ENCODE measurements around the gene SLC34A2.

The SLC34A2 gene

DNA sequence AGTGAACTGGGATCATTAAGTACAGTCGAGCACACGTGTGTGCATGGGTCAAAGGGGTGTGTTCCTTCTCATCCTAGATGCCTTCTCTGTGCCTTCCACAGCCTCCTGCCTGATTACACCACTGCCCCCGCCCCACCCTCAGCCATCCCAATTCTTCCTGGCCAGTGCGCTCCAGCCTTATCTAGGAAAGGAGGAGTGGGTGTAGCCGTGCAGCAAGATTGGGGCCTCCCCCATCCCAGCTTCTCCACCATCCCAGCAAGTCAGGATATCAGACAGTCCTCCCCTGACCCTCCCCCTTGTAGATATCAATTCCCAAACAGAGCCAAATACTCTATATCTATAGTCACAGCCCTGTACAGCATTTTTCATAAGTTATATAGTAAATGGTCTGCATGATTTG is 22.3 kb downstream of the SLC34A2 start:
- Histone ChIP-seq H3K36me3 (ENCODE audit: control insufficient read depth, insufficient read depth, low read length) (no peaks in the 10 kb centered on the region), H3K27me3 (replicated peaks; ENCODE audit: control insufficient read depth, insufficient read depth, low read length, poor library complexity, severe bottlenecking) (no peaks in the 10 kb centered on the region), H3K4me1 (ENCODE audit: control insufficient read depth, insufficient read depth, low read length, poor library complexity, severe bottlenecking) (no peaks in the 10 kb centered on the region), H3K27ac (ENCODE audit: insufficient read depth, low read length, poor library complexity, severe bottlenecking) (no peak overlapping the region), H3K9me3 (ENCODE audit: control insufficient read depth, low read length) (no peaks in the 10 kb centered on the region), H3K4me3 (ENCODE audit: insufficient read depth, low read depth, low read length, poor library complexity, severe bottlenecking) (no peak overlapping the region)
- DNase-seq: no peak

DNA sequence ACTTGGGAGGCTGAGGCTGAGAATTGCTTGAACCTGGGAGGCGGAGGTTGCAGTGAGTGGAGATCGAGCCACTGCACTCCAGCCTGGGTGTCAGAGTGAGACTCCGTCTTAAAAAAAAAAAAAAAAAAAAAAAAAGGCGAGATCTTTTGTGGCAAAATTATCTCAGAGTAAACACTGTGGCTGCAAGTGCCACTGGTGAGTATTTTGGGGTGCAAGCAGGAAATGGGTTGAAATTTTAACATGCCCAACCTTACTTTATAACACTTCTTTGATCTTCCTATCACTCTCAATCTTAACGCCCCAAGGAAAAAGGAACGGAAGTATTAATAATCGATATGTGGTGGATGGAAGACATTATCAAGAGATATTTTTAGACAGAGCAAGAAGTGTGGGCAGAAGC is 32.1 kb downstream of the SLC34A2 start:
- no peaks in the 10 kb centered on the region for H3K27me3 ChIP-seq (replicated peaks; ENCODE audit: control insufficient read depth, insufficient read depth, low read length, poor library complexity, severe bottlenecking)
- no peak overlapping the region for H3K4me3 ChIP-seq (ENCODE audit: insufficient read depth, low read depth, low read length, poor library complexity, severe bottlenecking)
- no peaks in the 10 kb centered on the region for H3K9me3 ChIP-seq (ENCODE audit: control insufficient read depth, low read length)
- H3K36me3 ChIP-seq (ENCODE audit: control insufficient read depth, insufficient read depth, low read length): no peaks in the 10 kb centered on the region
- no peak overlapping the region for H3K27ac ChIP-seq (ENCODE audit: insufficient read depth, low read length, poor library complexity, severe bottlenecking)
- no peaks in the 10 kb centered on the region for H3K4me1 ChIP-seq (ENCODE audit: control insufficient read depth, insufficient read depth, low read length, poor library complexity, severe bottlenecking)
- DNase-seq: no peak

DNA sequence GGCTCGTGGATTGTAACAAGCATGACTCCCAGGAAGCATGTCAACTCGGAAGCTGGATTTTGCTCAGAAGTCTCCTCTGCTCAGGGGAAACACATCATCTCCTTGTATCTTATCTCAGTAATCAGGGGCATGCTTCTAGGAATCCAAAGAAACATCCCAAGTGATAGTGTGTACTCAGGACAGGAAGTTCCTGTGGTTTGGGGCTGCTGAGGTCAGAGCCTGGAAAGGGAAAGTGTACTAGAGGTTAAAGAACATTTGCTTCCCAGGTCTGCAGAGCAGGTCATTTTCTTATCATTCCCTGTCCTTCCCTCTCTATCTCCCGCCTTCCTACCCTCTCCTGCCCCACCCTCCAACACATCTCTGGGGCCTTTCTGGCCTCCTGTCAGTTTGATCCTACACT is 38.8 kb downstream of the SLC34A2 start:
- DNase-seq: no peak
- Histone ChIP-seq H3K27me3 (replicated peaks; ENCODE audit: control insufficient read depth, insufficient read depth, low read length, poor library complexity, severe bottlenecking) (no peaks in the 10 kb centered on the region), H3K4me1 (ENCODE audit: control insufficient read depth, insufficient read depth, low read length, poor library complexity, severe bottlenecking) (no peaks in the 10 kb centered on the region)

DNA sequence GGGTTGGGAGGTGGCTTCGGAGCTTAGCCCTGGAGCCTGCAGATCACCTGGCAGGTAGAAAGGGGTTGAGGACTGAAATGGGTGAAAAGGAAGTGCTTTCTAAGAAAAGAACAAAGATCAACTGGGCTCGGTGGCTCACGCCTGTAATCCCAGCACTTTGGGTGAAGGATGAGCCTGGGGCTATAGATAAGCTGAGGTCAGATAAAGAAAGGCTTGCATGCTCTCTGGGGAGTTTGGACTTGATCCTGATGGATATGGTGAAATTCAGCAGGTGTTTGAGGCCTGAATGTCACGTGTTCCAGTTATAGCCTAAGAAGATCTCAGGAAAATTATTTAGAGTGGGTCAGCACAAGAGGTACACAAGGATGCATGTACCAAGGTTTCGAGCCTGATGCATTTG is 40.8 kb downstream of the SLC34A2 start:
- DNase-seq: no peak
- Histone ChIP-seq H3K27me3 (replicated peaks; ENCODE audit: control insufficient read depth, insufficient read depth, low read length, poor library complexity, severe bottlenecking) (no peaks in the 10 kb centered on the region), H3K9me3 (ENCODE audit: control insufficient read depth, low read length) (no peaks in the 10 kb centered on the region), H3K36me3 (ENCODE audit: control insufficient read depth, insufficient read depth, low read length) (no peaks in the 10 kb centered on the region), H3K27ac (ENCODE audit: insufficient read depth, low read length, poor library complexity, severe bottlenecking) (no peak overlapping the region), H3K4me1 (ENCODE audit: control insufficient read depth, insufficient read depth, low read length, poor library complexity, severe bottlenecking) (no peaks in the 10 kb centered on the region), H3K4me3 (ENCODE audit: insufficient read depth, low read depth, low read length, poor library complexity, severe bottlenecking) (no peak overlapping the region)

More for the DNA sequence above, 38.8 kb downstream of the SLC34A2 start:
- no peaks in the 10 kb centered on the region for H3K9me3 ChIP-seq (ENCODE audit: control insufficient read depth, low read length)
- H3K4me3 ChIP-seq (ENCODE audit: insufficient read depth, low read depth, low read length, poor library complexity, severe bottlenecking): no peak overlapping the region
- H3K27ac ChIP-seq (ENCODE audit: insufficient read depth, low read length, poor library complexity, severe bottlenecking): no peak overlapping the region
- H3K36me3 ChIP-seq (ENCODE audit: control insufficient read depth, insufficient read depth, low read length): no peaks in the 10 kb centered on the region

DNA sequence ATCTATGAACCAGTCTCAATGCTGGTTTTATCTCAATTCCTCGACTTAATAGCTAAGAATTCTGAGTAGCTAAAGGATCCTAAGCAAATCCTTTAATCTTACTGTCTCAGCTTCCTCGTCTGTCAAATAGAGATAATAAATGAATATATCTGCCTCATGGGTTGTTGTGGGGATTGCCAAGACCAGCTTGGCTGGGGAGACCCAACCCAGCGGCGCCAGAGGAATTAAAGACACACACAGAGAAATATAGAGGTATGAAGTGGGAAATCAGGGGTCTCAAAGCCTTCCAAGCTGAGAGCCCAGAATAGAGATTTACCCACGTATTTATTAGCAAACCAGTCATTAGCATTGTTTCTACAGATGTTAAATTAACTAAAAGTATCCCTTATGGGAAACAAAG is 41.9 kb downstream of the SLC34A2 start:
- H3K4me1 ChIP-seq (ENCODE audit: control insufficient read depth, insufficient read depth, low read length, poor library complexity, severe bottlenecking): no peaks in the 10 kb centered on the region
- no peak for DNase-seq
- H3K9me3 ChIP-seq (ENCODE audit: control insufficient read depth, low read length): no peaks in the 10 kb centered on the region
- no peaks in the 10 kb centered on the region for H3K27me3 ChIP-seq (replicated peaks; ENCODE audit: control insufficient read depth, insufficient read depth, low read length, poor library complexity, severe bottlenecking)
- H3K4me3 ChIP-seq (ENCODE audit: insufficient read depth, low read depth, low read length, poor library complexity, severe bottlenecking): no peak overlapping the region
- H3K27ac ChIP-seq (ENCODE audit: insufficient read depth, low read length, poor library complexity, severe bottlenecking): no peak overlapping the region
- H3K36me3 ChIP-seq (ENCODE audit: control insufficient read depth, insufficient read depth, low read length): no peaks in the 10 kb centered on the region

DNA sequence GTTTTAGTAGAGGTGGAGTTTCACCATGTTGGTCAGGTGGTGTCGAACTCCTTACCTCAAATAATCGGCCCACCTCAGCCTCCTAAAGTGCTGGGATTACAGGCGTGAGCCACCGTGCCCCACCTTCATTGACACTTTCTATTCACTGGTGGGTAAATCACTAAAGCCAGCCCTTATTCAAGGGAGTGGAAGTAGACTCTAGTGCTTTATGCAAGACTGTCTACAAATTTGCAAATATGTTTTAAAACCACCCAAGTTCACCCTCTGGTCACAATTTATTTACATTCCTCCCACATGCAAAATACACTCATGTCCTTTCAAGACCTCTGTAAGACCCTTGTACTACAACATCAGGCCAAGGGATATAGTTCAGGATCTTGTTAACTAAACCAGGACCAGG is 45.0 kb downstream of the SLC34A2 start:
- Histone ChIP-seq H3K4me3 (ENCODE audit: insufficient read depth, low read depth, low read length, poor library complexity, severe bottlenecking) (no peak overlapping the region), H3K27me3 (replicated peaks; ENCODE audit: control insufficient read depth, insufficient read depth, low read length, poor library complexity, severe bottlenecking) (no peaks in the 10 kb centered on the region), H3K4me1 (ENCODE audit: control insufficient read depth, insufficient read depth, low read length, poor library complexity, severe bottlenecking) (no peaks in the 10 kb centered on the region), H3K9me3 (ENCODE audit: control insufficient read depth, low read length) (no peaks in the 10 kb centered on the region), H3K27ac (ENCODE audit: insufficient read depth, low read length, poor library complexity, severe bottlenecking) (no peak overlapping the region), H3K36me3 (ENCODE audit: control insufficient read depth, insufficient read depth, low read length) (no peaks in the 10 kb centered on the region)
- no peak for DNase-seq

DNA sequence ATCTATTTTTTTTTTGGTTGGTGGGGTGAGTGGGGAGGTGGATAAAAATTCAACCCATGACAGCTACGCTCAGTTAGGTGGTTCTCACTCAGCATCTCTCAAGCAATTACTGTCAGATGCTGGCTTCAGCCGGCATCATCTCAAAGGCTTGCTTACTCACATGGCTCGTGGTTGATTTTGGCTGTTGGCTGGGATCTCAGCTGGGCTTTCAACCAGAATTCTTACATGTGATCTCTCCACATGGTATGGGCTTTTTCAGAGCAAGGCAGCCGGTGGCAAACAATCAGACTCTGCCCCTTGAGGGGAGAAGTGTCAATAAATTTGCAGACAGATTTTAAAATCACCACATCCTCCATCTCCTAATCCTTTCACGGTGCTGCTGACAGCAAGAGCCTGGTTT is 47.2 kb downstream of the SLC34A2 start:
- H3K4me1 ChIP-seq (ENCODE audit: control insufficient read depth, insufficient read depth, low read length, poor library complexity, severe bottlenecking): no peaks in the 10 kb centered on the region
- H3K4me3 ChIP-seq (ENCODE audit: insufficient read depth, low read depth, low read length, poor library complexity, severe bottlenecking): no peak overlapping the region
- H3K36me3 ChIP-seq (ENCODE audit: control insufficient read depth, insufficient read depth, low read length): no peaks in the 10 kb centered on the region
- no peaks in the 10 kb centered on the region for H3K9me3 ChIP-seq (ENCODE audit: control insufficient read depth, low read length)
- H3K27me3 ChIP-seq (replicated peaks; ENCODE audit: control insufficient read depth, insufficient read depth, low read length, poor library complexity, severe bottlenecking): no peaks in the 10 kb centered on the region
- no peak for DNase-seq
- no peak overlapping the region for H3K27ac ChIP-seq (ENCODE audit: insufficient read depth, low read length, poor library complexity, severe bottlenecking)

DNA sequence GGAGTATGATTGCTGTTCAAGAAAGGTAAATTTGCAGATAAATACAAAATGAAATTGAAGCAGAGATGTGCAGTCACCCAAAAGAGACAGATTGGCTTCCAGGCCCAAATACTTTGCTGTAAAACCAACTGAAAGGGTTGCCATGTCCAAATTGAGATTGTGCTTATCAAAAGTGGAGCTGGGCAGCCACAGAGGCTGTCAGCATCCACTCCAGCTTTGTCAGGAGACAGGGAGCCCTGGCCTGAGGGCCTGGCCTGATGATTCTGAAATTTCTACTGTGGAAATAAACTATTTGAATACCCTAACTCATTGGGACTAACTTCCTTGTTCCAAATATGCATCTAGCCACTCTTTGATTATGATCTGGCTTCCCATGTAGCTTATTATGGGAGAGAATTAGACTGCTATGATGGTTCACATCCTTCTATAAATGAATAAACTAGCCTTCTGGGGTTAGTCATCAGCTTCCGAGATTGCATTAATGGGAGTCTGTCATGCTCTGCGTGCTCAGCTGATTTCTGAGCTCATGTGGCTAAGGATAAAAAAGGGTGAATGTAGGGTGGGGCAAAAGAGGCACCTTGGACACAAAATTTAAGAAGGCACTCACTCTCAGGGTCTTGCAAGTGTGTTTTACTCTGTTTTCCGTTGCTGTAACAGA is 48.2 kb downstream of the SLC34A2 start:
- H3K36me3 ChIP-seq (ENCODE audit: control insufficient read depth, insufficient read depth, low read length): no peaks in the 10 kb centered on the region
- H3K27me3 ChIP-seq (replicated peaks; ENCODE audit: control insufficient read depth, insufficient read depth, low read length, poor library complexity, severe bottlenecking): no peaks in the 10 kb centered on the region
- no peak for DNase-seq
- H3K9me3 ChIP-seq (ENCODE audit: control insufficient read depth, low read length): no peaks in the 10 kb centered on the region
- H3K4me3 ChIP-seq (ENCODE audit: insufficient read depth, low read depth, low read length, poor library complexity, severe bottlenecking): no peak overlapping the region
- H3K27ac ChIP-seq (ENCODE audit: insufficient read depth, low read length, poor library complexity, severe bottlenecking): no peak overlapping the region
- H3K4me1 ChIP-seq (ENCODE audit: control insufficient read depth, insufficient read depth, low read length, poor library complexity, severe bottlenecking): no peaks in the 10 kb centered on the region

DNA sequence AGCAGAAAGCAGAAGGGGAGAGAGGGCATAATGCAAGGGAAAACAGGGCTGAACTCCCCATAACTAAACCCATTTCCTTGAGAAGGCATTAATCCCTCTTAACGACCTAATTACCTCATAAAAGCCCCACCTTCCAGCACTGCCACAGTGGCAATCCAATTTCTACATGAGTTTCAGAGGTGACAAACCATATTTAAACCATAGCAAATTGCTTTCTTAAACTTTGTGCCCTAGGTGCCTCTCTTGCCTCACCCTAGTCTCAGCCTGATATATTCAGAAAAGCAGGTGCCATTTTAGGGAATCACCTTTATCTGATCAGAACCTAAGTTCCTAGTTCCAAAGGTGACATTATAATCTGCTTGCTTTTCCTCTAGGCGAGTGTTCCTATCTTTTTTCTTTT is 48.9 kb downstream of the SLC34A2 start:
- Histone ChIP-seq H3K9me3 (ENCODE audit: control insufficient read depth, low read length) (no peaks in the 10 kb centered on the region), H3K27me3 (replicated peaks; ENCODE audit: control insufficient read depth, insufficient read depth, low read length, poor library complexity, severe bottlenecking) (no peaks in the 10 kb centered on the region), H3K4me1 (ENCODE audit: control insufficient read depth, insufficient read depth, low read length, poor library complexity, severe bottlenecking) (no peaks in the 10 kb centered on the region), H3K36me3 (ENCODE audit: control insufficient read depth, insufficient read depth, low read length) (no peaks in the 10 kb centered on the region), H3K27ac (ENCODE audit: insufficient read depth, low read length, poor library complexity, severe bottlenecking) (no peak overlapping the region), H3K4me3 (ENCODE audit: insufficient read depth, low read depth, low read length, poor library complexity, severe bottlenecking) (no peak overlapping the region)
- no peak for DNase-seq

DNA sequence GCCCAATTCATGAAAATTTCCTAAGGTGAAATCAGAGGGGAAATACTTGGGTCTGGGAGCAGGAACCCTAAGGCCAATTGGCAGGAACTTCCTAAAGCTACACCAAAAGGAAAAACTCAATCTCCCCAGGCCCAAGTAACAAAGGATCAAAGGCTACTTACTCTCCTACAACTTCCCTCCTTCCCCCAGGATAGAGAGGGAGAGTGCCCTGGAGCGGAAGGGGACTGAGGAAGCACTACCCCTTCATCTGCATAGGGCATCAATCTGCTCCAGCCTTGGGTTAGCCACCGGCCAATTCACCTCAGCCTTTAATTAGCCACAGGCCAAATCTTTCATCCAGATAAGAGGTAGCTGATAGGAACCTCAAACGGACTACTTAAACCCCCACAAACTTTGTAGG is 55.0 kb downstream of the SLC34A2 start:
- Histone ChIP-seq H3K9me3 (ENCODE audit: control insufficient read depth, low read length) (no peaks in the 10 kb centered on the region), H3K4me1 (ENCODE audit: control insufficient read depth, insufficient read depth, low read length, poor library complexity, severe bottlenecking) (no peaks in the 10 kb centered on the region), H3K4me3 (ENCODE audit: insufficient read depth, low read depth, low read length, poor library complexity, severe bottlenecking) (no peak overlapping the region), H3K36me3 (ENCODE audit: control insufficient read depth, insufficient read depth, low read length) (no peaks in the 10 kb centered on the region), H3K27me3 (replicated peaks; ENCODE audit: control insufficient read depth, insufficient read depth, low read length, poor library complexity, severe bottlenecking) (no peaks in the 10 kb centered on the region), H3K27ac (ENCODE audit: insufficient read depth, low read length, poor library complexity, severe bottlenecking) (no peak overlapping the region)
- no peak for DNase-seq
